ENCODE data around the gene NEK10.

- TF ChIP-seq CTCF (conservative IDR thresholded peaks at IDR 0.05; ENCODE audit: low read depth, low read length) (no peak), POLR2A (IDR thresholded peaks at IDR 0.05; ENCODE audit: low read depth, low read length) (no peak), RAD21 (IDR thresholded peaks at IDR 0.05; ENCODE audit: low read length) (no peak), ELK1 (IDR thresholded peaks at IDR 0.05; ENCODE audit: borderline replicate concordance, low read depth, low read length) (no peak), MXI1 (IDR thresholded peaks at IDR 0.05; ENCODE audit: borderline replicate concordance, low read depth, low read length) (no peak), USF2 (IDR thresholded peaks at IDR 0.05; ENCODE audit: low read depth, low read length) (no peak), RFX5 (IDR thresholded peaks at IDR 0.05; ENCODE audit: low read depth, low read length) (no peak), MAZ (IDR thresholded peaks at IDR 0.05; ENCODE audit: borderline replicate concordance, low read depth, low read length) (no peak), RCOR1 (IDR thresholded peaks at IDR 0.05; ENCODE audit: insufficient replicate concordance, low read length) (no peak), NFE2L2 (IDR thresholded peaks at IDR 0.05; ENCODE audit: low read depth, low read length) (no peak), SMC3 (IDR thresholded peaks at IDR 0.05; ENCODE audit: low read depth, low read length) (no peak)
Measured at GRCh38 chr3:27392950-27393679, 23.9 kb upstream of the NEK10 start.
